Panc1 (cell line): Measurements from ENCODE around the gene AGRN.

ENCODE experiments used
- CTCF ChIP-seq: fragments of 450-650 bp; IDR thresholded peaks from 2 replicates; pipeline ENCODE4 v1.5.1; 2017; ENCODE audit warnings: mild to moderate bottlenecking
- POLR2AphosphoS5 ChIP-seq: IDR thresholded peaks from 2 replicates; pipeline ENCODE4 v1.6.1; 2012; ENCODE audit warnings: mild to moderate bottlenecking, low read depth, low read length, moderate library complexity
- SIN3A ChIP-seq: IDR thresholded peaks from 2 replicates; pipeline ENCODE4 v1.6.1; 2012; ENCODE audit warnings: low read depth, mild to moderate bottlenecking, low read length, moderate library complexity, borderline replicate concordance; ENCODE audit not compliant: insufficient read depth
- TCF7L2 ChIP-seq: IDR thresholded peaks from 2 replicates; pipeline ENCODE4 v1.6.1; 2011; ENCODE audit warnings: mild to moderate bottlenecking, low read depth, low read length, inconsistent platforms

- TF ChIP-seq CTCF (no peak), SIN3A (no peak), POLR2AphosphoS5 (no peak), TCF7L2 (no peak)
These were observed 2.0 kb downstream of the AGRN start for GRCh38 chr1:1021920-1022259.
